Activated CD8-positive, alpha-beta memory T cell treated with anti-CD3 and anti-CD28 coated beads, Interleukin-2, amount 50 U/mL, for 1 hour (primary cell): ENCODE data around the gene CLIC3.

Experiments
- DNase-seq: peaks from one replicate; pipeline ENCODE4 v3.0.0-alpha.2; 2020; ENCODE audit errors: extremely low read depth

Gene CLIC3

DNA sequence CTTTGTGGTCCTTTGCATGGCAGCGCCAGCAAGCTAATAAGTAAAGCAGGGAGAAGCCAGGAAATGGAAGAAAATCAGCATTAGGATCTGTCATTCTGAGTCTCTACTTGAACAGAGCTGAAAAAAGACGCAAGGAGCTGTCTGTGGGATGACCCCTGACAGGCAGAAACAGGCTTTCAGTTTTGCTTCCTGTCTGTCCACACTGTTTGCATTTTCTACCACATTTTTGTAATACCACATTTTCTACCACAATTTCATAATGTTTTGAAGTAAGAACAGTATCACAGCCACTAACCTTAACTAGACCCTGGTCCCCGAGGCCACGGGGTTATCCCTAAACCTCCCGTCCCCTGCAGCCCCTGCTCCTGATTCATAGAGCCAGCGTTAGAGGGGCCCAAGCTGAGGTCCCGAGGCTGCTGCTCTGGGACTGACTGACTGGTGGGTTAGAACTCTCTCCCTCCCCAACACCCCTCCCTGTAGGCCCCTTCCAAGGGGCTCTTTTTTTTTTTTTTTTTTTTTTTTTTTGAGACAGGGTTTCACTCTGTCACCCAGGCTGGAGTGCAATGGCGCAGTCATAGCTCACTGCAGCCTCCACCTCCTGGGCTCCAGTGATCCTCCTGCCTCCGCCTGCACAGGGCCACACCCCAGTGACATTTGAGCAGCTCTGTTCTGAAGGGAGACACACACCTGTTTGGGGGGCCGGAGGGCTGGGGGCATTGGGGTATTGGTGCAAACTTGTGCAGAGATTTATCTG is 4.0 kb upstream of the CLIC3 start:
- no peak for DNase-seq

- peak; percentile 19 for DNase-seq
These were observed 1.5 kb upstream of the CLIC3 start for GRCh38 chr9:136997830-136998234.

DNA sequence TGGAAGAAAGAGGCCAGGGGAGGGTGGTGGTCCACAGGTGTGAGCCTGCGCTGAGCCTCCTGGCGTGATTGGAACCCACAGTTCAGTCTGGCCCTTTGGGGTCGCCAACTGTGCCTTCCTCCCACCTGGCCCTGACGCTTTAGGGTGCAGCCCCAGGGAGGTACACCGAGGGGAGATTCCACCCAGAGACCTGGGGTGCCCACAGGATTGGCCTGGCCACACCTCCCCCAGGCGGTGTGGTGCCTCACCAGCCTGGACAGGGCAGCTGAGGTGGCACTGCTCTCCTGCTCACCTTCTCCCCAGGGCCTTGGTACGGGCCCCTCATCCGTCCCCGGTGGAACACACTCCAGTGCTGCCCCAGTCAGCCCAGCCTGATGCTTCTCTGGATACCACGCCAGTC is 1.0 kb upstream of the CLIC3 start:
- DNase-seq: no peak

GRCh38 chr9:136995772-136996311 is 526 bp downstream of the CLIC3 start:
- no peak for DNase-seq

- DNase-seq: no peak
These were observed 1.0 kb downstream of the CLIC3 start for GRCh38 chr9:136995362-136995761.

- DNase-seq: no peak
These were observed 1.5 kb downstream of the CLIC3 start for GRCh38 chr9:136994888-136995230.

DNA sequence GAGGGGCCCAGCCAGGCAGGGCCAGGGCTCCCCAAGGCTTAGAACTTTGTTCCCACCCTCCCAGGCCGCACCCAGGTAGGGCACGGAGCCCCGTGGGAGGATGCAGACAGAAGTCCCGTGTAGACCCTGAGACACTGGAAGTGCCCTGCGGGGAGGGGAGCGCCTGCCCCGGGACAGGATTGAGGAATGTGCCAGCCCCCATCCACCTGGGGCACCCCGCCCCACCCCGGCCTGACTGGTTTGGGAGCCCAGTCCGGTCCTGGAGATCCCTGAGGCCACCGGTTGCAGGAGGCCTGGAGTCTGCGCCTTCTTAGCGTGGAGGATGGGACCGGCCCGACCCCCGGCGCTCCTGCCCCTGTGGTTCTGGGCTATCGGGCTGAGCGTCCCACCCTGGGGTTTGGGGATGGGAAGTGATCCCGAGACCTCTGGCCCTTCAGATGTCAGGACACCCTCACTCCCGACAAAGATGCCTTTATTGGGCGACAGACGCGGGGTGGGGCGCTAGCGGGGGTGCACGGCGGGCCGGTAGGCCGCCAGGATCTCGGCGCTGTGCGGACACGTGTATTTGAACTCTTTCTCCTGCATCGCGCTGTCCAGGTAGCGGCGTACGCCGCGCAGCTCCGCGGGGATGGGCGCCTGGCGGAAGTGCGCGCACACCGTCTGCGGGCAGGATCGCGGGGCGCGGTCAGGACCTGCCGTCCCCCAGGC is 2.0 kb downstream of the CLIC3 start:
- DNase-seq: no peak

DNA sequence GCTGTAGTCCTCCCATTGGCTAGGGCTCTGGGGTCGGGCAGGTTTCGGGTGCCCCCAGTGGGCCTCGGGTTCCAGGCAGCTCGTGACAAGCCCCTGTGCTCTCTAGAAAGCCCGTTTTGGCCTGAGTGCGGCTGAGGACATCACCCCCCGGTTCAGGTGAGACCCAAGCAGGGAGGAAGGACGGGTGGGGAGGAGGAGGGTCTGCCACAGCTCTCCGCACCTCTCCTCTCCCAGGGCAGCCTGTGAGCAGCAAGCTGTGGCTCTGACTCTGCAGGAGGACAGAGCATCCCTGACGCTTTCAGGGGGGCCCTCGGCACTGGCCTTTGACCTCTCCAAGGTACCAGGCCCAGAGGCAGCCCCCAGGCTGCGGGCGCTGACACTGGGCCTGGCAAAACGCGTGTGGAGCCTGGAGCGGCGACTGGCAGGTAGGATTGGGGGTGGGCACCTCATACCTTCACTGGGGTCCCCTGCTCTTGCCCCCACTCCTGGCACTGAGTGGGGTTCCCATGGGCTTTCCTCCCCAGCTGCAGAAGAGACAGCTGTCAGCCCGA is 3.5 kb downstream of the CLIC3 start:
- no peak for DNase-seq

GRCh38 chr9:136991993-136992818 is 4.2 kb downstream of the CLIC3 start, which contains the start of gene PAXX:
PAXX (plus strand) TSS chr9:136992422; CDS start chr9:136992444, 22 bp downstream.
- peak; percentile 76 for DNase-seq

DNA sequence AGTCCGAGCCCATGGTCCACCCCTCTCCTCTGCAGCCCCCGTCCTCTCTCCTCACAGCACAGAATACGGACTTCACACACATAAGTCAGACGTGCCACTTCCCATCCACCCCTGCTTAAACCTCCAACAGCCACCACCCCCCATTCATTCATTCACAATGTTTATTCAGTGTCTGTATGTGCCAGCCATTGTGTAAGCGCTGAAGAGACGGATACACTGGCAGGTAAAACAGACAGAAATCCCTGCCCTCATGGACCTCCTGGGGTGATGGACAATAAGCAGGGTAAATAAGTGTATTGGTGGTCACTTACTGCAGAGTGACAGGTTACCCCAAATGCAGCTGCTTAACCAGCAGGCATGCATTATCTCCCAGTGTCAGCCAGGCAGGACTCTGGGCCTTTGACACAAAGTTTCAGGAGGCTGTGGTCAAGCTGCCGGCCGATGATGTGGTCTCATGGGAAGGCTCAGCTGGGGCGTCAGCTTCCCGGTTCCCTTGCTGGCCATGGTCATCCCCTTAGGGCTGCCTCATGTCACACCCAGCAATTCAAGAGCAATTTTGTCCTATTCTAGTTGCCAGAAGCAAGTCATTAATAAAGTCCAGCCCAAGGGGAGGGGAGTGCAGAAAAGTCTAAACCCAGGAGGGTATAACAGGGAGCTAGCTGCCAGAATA is 6.0 kb downstream of the CLIC3 start:
- no peak for DNase-seq

GRCh38 chr9:136988872-136989271 is 7.5 kb downstream of the CLIC3 start:
- DNase-seq: no peak

DNA sequence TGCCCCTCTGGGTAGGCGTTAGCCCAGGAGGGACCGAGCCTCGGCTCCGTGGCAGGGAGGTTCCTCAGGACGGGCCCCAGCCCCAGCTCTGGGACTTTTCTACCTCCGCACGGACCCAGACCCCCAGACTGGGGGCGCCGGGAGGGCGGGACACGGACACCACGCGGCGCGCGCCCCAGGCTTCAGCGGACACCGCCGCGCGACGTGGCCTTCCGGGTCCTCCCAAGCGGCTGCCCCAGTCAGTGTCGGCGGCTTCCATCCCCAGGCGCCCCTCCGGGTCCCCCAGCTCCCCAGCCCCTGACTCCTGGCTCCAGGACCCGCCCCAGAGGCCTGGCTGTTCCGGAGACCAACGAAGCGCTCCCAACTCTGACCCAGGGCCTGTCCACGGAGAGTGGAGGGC is 10.5 kb downstream of the CLIC3 start:
- no peak for DNase-seq

DNA sequence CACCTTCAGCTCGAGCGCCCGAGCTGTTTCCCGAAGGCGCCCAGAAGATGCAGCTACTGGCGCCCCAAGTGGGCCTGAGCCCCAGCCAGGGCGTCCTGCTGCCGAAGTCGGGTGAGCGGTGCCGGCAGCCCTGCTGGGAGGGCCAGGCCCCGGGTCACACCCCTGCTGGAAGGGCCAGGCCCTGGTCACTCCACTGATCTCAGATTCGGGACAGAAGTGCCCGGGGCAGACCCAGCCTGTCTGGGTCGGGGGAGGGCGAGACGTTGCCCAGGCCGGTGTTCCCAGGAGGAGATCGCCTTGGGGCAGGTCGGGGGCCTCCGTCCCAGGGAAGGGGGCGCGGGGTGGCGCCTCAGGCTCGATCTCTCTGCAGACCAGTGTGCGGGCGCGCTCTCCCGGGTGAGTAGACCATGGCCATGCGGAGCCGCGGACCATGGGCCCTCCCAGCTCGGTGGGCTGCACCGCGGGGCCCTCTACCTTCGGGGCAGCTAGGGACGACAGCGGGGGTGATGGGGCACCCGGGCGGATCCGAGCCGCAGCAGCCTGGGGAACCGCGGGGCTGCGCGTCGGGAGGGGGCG is 11.3 kb downstream of the CLIC3 start:
- DNase-seq: no peak

DNA sequence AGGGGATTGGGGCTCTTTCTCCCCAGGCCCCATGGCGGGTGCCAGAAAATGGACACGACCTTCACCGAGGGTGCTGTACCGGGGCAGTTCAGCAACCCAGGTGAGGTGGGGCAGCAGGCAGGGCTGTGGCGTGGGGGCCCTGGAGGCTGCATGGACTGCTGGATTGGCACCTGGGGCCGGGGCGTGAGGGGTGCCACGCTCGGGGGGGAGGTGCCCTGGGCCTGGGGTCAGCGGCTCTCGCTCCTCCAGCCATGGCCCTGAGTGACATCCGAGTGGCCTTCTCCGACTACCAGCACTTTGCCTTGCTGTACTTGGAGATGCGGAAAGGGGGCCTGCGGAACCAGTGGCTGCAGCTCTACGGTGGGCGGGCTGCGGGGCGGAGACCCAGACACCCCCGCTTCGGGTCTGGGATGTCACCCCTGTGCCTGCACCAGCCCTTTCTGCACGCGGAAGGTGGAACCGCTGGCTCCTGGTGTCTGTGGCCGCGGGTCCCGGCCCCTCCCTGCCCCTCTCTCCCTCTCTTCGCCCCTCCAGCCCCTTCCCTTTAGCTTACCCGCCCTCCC is 11.8 kb downstream of the CLIC3 start:
- DNase-seq: no peak

DNA sequence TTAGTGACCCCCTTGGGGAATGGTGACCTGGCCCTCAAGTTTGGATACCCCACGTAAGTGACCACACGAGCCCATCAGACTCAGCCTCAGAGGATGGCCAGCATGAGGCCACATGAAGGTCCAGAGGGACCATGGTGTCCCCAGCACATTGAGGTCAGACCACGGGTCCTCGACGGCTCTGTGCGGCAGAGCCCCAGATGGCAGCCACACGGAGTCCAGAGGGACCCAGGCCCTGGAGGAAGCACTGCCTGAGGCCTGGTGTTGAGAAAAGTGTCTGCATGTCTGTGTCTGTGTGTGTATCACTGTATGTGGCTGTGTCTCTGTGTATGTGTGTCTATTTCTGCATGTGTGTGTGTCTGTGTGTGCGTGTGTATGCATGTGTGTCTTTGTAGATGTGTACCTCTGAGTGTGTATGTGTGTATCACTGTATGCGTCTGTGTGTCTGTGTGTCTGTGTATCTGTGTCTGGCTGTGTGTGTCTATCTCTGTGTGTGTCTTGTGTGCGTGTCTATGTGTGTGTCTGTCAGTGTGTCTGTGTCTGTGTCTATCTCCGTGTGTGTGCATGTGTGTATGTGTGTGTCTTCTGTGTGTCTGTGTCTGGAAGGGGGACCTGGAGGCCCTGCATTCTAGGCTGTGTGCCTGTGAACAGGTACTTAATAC is 12.6 kb downstream of the CLIC3 start:
- DNase-seq: no peak

- DNase-seq: no peak
These were observed 13.2 kb downstream of the CLIC3 start for GRCh38 chr9:136983167-136983566.

DNA sequence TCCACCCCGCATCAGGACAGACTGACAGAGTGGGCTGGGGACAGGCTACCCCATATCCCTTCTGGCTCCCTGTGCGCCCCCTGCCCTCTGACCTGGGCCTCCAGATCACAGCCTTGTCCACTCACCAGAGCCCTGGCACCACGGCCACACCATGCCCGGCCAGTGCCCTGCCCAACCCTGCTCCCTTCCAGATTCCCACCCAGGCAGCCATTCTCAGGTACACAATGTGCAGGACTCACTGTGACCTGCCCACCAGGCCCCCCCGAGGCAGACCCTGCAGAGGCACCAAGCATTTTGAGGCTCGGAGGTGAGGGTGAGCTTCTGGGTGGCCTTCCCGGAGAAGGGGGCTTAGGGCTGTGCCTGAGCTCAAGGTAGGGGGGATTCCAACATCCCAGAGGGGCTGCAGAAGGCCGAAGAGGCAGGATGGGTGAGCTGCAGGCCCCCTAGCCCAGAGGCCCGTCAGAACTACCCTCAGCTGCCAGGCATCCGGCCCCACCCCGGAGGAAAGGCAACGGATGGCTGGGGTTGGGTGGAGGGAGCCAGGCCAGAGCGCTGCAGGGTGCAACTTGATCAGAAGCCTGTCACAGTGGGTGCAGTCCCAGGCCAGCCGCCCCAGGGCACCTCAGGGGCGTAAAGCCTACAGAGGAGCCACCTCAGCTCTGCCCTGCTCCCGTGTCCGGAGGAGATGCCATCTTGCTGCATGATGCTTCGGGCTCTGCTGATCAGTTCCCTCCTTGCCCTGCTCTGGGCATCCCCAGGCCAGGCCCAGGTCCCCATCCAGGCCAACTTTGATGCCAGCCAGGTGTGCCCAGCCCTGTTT is 13.9 kb downstream of the CLIC3 start, which contains the start of gene LCNL1:
TSS of gene LCNL1 (plus strand) at position 762 of the 820 bp plus-strand sequence. CDS start 594 bp downstream, outside the sequence.
- DNase-seq: no peak

GRCh38 chr9:136981588-136982231 is 14.7 kb downstream of the CLIC3 start:
- no peak for DNase-seq
